HL-60 (cell line): ENCODE results near the gene NEGR1.

Experiments
- DNase-seq, 2 experiments: peaks; one replicate each; pipeline ENCODE4 v3.0.0-alpha.2; 2010 to 2020; ENCODE audit warnings: low read depth in 1 of 2, low spot score in 1 of 2
- H3K27ac ChIP-seq: fragments of 250-450 bp; sonication (Bioruptor Pico); replicated peaks from 2 replicates; pipeline ENCODE4 v1.5.1; 2020; ENCODE audit warnings: mild to moderate bottlenecking, moderate library complexity
- H3K27me3 ChIP-seq: fragments of 250-450 bp; sonication (Bioruptor Pico); 2 replicates; pipeline ENCODE4 v1.5.1; 2021; ENCODE audit warnings: mild to moderate bottlenecking, moderate library complexity; ENCODE audit not compliant: insufficient read depth, poor library complexity, severe bottlenecking
- H3K4me3 ChIP-seq: replicated peaks from 2 replicates; pipeline ENCODE4 v1.5.1; 2011; ENCODE audit warnings: mild to moderate bottlenecking, control low read depth, low read length; ENCODE audit not compliant: insufficient read depth
- GABPA ChIP-seq: IDR thresholded peaks from 2 replicates; pipeline ENCODE4 v1.6.1; 2012; ENCODE audit warnings: low read depth
- POLR2AphosphoS5 ChIP-seq: IDR thresholded peaks from 2 replicates; pipeline ENCODE4 v1.6.1; 2012; ENCODE audit warnings: low read depth
- SPI1 ChIP-seq: IDR thresholded peaks from 2 replicates; pipeline ENCODE4 v1.6.1; 2012; ENCODE audit warnings: low read depth, mild to moderate bottlenecking, borderline replicate concordance
- TF ChIP-seq, protein P1 (sequence below): IDR thresholded peaks from 2 replicates; pipeline ENCODE4 v1.6.1; 2012; ENCODE audit warnings: low read depth; ENCODE audit not compliant: insufficient replicate concordance
- TF ChIP-seq, protein P2 (sequence below): IDR thresholded peaks from one replicate; pipeline ENCODE4 v1.5.1; 2011; ENCODE audit warnings: low read length, control low read depth, inconsistent platforms; ENCODE audit not compliant: insufficient read depth

Gene NEGR1

DNA sequence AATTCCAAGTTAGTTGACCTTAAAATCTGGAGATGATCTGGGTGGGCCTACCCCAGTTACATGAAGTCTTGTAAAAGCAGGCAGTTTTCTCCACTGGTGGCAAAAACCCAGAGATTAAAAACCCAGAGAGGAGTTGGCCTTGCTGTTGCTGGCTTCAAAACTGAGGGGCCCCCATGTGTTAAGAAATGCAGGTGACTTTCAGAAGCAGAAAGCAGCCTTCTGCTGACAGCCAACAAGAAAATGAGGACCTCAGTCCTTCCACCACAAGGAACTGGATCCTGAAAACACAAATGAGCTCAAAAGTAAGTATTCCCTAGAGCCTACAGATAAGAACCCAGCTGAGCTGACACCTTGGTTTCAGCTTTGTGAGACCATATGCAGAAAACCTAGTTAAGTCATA lies 857.8 kb downstream of the NEGR1 start:
- Histone ChIP-seq H3K4me3 (no peak overlapping the region), H3K27ac (no peak overlapping the region), H3K27me3 (no peaks in the 10 kb centered on the region)
- DNase-seq, result no peak
- TF ChIP-seq GABPA (no peak), SPI1 (no peak), POLR2AphosphoS5 (no peak)
- TF ChIP-seq, protein P1, sequence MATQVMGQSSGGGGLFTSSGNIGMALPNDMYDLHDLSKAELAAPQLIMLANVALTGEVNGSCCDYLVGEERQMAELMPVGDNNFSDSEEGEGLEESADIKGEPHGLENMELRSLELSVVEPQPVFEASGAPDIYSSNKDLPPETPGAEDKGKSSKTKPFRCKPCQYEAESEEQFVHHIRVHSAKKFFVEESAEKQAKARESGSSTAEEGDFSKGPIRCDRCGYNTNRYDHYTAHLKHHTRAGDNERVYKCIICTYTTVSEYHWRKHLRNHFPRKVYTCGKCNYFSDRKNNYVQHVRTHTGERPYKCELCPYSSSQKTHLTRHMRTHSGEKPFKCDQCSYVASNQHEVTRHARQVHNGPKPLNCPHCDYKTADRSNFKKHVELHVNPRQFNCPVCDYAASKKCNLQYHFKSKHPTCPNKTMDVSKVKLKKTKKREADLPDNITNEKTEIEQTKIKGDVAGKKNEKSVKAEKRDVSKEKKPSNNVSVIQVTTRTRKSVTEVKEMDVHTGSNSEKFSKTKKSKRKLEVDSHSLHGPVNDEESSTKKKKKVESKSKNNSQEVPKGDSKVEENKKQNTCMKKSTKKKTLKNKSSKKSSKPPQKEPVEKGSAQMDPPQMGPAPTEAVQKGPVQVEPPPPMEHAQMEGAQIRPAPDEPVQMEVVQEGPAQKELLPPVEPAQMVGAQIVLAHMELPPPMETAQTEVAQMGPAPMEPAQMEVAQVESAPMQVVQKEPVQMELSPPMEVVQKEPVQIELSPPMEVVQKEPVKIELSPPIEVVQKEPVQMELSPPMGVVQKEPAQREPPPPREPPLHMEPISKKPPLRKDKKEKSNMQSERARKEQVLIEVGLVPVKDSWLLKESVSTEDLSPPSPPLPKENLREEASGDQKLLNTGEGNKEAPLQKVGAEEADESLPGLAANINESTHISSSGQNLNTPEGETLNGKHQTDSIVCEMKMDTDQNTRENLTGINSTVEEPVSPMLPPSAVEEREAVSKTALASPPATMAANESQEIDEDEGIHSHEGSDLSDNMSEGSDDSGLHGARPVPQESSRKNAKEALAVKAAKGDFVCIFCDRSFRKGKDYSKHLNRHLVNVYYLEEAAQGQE, result no peak
- TF ChIP-seq, protein P2, sequence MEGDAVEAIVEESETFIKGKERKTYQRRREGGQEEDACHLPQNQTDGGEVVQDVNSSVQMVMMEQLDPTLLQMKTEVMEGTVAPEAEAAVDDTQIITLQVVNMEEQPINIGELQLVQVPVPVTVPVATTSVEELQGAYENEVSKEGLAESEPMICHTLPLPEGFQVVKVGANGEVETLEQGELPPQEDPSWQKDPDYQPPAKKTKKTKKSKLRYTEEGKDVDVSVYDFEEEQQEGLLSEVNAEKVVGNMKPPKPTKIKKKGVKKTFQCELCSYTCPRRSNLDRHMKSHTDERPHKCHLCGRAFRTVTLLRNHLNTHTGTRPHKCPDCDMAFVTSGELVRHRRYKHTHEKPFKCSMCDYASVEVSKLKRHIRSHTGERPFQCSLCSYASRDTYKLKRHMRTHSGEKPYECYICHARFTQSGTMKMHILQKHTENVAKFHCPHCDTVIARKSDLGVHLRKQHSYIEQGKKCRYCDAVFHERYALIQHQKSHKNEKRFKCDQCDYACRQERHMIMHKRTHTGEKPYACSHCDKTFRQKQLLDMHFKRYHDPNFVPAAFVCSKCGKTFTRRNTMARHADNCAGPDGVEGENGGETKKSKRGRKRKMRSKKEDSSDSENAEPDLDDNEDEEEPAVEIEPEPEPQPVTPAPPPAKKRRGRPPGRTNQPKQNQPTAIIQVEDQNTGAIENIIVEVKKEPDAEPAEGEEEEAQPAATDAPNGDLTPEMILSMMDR, result no peak

GRCh38 chr1:71422221-71422620 lies 860.1 kb downstream of the NEGR1 start:
- Histone ChIP-seq H3K27ac (no peak overlapping the region), H3K27me3 (no peaks in the 10 kb centered on the region), H3K4me3 (no peak overlapping the region)
- no peak for DNase-seq
- TF ChIP-seq, protein P1, result no peak
- TF ChIP-seq, protein P2, result no peak
- TF ChIP-seq GABPA (no peak), SPI1 (no peak), POLR2AphosphoS5 (no peak)

GRCh38 chr1:71417421-71417820 lies 864.9 kb downstream of the NEGR1 start:
- Histone ChIP-seq H3K27me3 (no peaks in the 10 kb centered on the region), H3K27ac (no peak overlapping the region), H3K4me3 (no peak overlapping the region)
- no peak for DNase-seq
- TF ChIP-seq SPI1, result no peak
- TF ChIP-seq, protein P2, result no peak
- TF ChIP-seq, protein P1, result no peak
- no peak for TF ChIP-seq POLR2AphosphoS5
- TF ChIP-seq GABPA, result no peak
